Progenitor cell of endocrine pancreas (in vitro differentiated cells): ENCODE measurements around the gene GASK1B. TPM values are rescaled to one million over a fixed set of nuclear protein-coding genes. Genes with fewer than 3 reads are reported as not detected.

Source experiments
- DNase-seq: peaks from one replicate; pipeline ENCODE4 v3.0.0; 2021; ENCODE audit warnings: low spot score; ENCODE audit not compliant: unreplicated experiment
- H3K27ac Mint-ChIP-seq: 2 replicates; pipeline ENCODE4 v1.8.0; 2021; ENCODE audit warnings: mild to moderate bottlenecking, moderate library complexity, mixed read lengths
- H3K27me3 Mint-ChIP-seq: 2 replicates; pipeline ENCODE4 v1.8.0; 2021; ENCODE audit warnings: mixed read lengths
- H3K36me3 Mint-ChIP-seq: 2 replicates; pipeline ENCODE4 v1.8.0; 2022; ENCODE audit warnings: mixed read lengths; ENCODE audit not compliant: insufficient read depth
- H3K4me1 Mint-ChIP-seq: 2 replicates; pipeline ENCODE4 v1.8.0; 2021; ENCODE audit warnings: low read depth, mixed read lengths
- H3K4me3 Mint-ChIP-seq: 2 replicates; pipeline ENCODE4 v1.8.0; 2021; ENCODE audit warnings: low read depth, mild to moderate bottlenecking, moderate library complexity, mixed read lengths
- H3K9me3 Mint-ChIP-seq: 2 replicates; pipeline ENCODE4 v1.8.0; 2021; ENCODE audit warnings: low read depth, mixed read lengths
- total RNA-seq: library from RNA; stranded (reverse); gene quantifications from 2 replicates; pipeline ENCODE4 v1.2.1, GENCODE V29; 2021
- TF ChIP-seq, protein P1 (sequence below): fragments of 200-600 bp; sonication (generic); IDR thresholded peaks from one replicate; pipeline ENCODE4 v1.5.0; 2021; ENCODE audit warnings: antibody characterized with exemption, mild to moderate bottlenecking; ENCODE audit not compliant: unreplicated experiment

The GASK1B gene
- total RNA-seq, 1 donor from 2014 or later = 15.3 TPM

DNA sequence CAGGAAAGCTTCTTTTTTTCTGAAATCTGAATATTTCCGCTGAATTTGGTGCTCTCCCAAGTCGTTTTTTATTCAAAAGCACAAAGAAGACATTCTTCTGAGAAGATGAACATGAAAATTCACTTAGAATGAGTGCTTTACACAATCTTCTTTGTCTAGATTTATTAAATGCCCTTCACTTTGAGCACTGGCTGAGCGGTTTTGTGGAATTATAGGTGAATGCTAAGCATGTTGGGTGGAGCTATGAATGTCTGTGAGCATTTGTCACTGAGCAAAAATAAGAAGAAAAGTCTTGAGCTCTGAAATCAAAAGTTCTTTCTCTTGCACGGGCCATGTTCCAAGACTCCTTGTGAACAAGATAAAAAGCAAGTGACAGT is 13.1 kb downstream of the GASK1B start:
- H3K27ac Mint-ChIP-seq = no peak overlapping the region
- no peak for DNase-seq
- H3K4me3 Mint-ChIP-seq = no peak overlapping the region
- peaks cover 37% of the 10 kb centered on the region for H3K4me1 Mint-ChIP-seq
- H3K27me3 Mint-ChIP-seq = no peaks in the 10 kb centered on the region
- H3K36me3 Mint-ChIP-seq = no peaks in the 10 kb centered on the region
- no peaks in the 10 kb centered on the region for H3K9me3 Mint-ChIP-seq
- TF ChIP-seq, protein P1, sequence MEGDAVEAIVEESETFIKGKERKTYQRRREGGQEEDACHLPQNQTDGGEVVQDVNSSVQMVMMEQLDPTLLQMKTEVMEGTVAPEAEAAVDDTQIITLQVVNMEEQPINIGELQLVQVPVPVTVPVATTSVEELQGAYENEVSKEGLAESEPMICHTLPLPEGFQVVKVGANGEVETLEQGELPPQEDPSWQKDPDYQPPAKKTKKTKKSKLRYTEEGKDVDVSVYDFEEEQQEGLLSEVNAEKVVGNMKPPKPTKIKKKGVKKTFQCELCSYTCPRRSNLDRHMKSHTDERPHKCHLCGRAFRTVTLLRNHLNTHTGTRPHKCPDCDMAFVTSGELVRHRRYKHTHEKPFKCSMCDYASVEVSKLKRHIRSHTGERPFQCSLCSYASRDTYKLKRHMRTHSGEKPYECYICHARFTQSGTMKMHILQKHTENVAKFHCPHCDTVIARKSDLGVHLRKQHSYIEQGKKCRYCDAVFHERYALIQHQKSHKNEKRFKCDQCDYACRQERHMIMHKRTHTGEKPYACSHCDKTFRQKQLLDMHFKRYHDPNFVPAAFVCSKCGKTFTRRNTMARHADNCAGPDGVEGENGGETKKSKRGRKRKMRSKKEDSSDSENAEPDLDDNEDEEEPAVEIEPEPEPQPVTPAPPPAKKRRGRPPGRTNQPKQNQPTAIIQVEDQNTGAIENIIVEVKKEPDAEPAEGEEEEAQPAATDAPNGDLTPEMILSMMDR = no peak

DNA sequence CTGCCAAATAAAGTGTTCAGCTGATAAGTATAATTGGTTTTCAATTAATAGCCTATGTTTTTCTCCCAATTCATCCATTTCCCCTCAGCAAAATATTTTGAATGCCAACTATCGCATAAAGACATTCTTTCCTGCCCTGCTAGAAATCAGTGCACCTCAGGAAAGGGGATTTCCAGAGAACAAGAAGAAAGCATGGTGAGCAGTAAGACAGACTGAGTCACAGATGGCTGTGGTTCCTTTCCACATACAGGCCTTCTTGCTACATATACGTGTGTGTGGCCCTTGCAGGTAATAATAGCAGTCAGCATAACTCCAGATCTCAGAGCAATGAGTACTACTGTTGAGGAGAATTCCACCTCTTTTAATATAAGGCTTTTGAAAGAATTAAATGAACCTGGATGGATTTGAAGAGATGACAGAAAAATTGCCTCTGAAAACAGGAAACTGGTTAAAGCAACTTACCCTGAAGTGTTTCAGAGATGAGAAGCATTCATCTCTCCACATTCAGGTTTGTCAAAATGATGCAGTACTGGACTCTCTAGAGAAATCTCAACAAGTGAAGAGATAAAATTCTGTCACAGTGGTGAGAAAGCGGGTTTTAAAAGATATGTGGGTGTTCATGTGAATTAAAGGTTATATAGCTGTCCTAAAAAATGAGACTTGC is 13.6 kb downstream of the GASK1B start:
- H3K4me1 Mint-ChIP-seq = peaks cover 35% of the 10 kb centered on the region
- peaks cover 2% of the 10 kb centered on the region for H3K36me3 Mint-ChIP-seq
- peaks cover 2% of the 10 kb centered on the region for H3K9me3 Mint-ChIP-seq
- TF ChIP-seq, protein P1 = no peak
- H3K4me3 Mint-ChIP-seq = no peak overlapping the region
- no peaks in the 10 kb centered on the region for H3K27me3 Mint-ChIP-seq
- DNase-seq = no peak
- no peak overlapping the region for H3K27ac Mint-ChIP-seq

- H3K27ac Mint-ChIP-seq = peak overlapping the region; percentile 60
- no peaks in the 10 kb centered on the region for H3K27me3 Mint-ChIP-seq
- H3K9me3 Mint-ChIP-seq = peaks cover 8% of the 10 kb centered on the region
- TF ChIP-seq, protein P1 = no peak
- no peak overlapping the region for H3K4me3 Mint-ChIP-seq
- DNase-seq = no peak
- peaks cover 11% of the 10 kb centered on the region for H3K36me3 Mint-ChIP-seq
- H3K4me1 Mint-ChIP-seq = peaks cover 35% of the 10 kb centered on the region
These were observed 15.4 kb downstream of the GASK1B start for GRCh38 chr4:158157412-158157811.

DNA sequence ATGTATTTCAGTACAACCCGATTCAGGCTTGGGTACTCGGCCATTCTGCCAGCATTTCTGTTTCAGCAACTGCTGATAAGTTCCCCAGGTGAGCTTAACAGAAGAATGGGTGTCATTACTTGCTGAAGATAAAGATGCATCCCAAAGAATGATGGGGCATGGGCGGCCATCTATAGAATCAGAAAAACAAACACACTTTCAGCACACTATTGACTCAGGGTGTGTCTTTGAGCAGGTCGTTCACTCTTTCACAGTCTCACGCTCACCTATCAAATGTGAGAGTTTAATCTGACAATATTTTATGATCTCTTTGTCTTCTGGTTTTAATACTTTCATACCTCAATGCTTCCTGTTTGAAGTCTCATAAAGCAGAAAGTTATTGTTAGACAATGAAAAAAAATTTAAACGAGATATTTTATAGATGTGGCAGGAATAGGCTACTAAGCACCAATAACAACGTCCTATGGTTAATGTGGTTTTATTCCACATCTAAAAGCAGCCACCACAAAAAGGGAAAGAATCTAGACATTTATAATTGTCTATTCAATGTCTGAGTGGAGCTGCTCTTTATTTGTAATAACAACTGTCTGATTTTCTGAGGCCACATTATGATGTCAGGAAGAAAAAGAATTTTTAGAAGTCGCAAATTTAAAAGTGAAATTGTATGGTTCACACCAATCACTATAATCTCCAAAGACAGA is 17.0 kb downstream of the GASK1B start:
- H3K4me1 Mint-ChIP-seq = peaks cover 30% of the 10 kb centered on the region
- TF ChIP-seq, protein P1 = no peak
- DNase-seq = no peak
- no peak overlapping the region for H3K4me3 Mint-ChIP-seq
- H3K27me3 Mint-ChIP-seq = no peaks in the 10 kb centered on the region
- peaks cover 20% of the 10 kb centered on the region for H3K9me3 Mint-ChIP-seq
- peak overlapping the region; percentile 81 for H3K27ac Mint-ChIP-seq
- H3K36me3 Mint-ChIP-seq = peaks cover 23% of the 10 kb centered on the region

- Mint-ChIP-seq H3K27ac (no peak overlapping the region), H3K27me3 (no peaks in the 10 kb centered on the region)
These were observed 25.7 kb downstream of the GASK1B start for GRCh38 chr4:158147151-158147550.

More at GRCh38 chr4:158147151-158147550, 25.7 kb downstream of the GASK1B start:
- H3K4me3 Mint-ChIP-seq = no peak overlapping the region
- H3K9me3 Mint-ChIP-seq = peaks cover 12% of the 10 kb centered on the region
- H3K4me1 Mint-ChIP-seq = no peaks in the 10 kb centered on the region
- TF ChIP-seq, protein P1 = no peak
- no peak for DNase-seq
- H3K36me3 Mint-ChIP-seq = peaks cover 11% of the 10 kb centered on the region
